Stomach (tissue), 9 donors: ENCODE results near the gene BAIAP2L2. TPM values are rescaled to one million over a fixed set of nuclear protein-coding genes. Genes with fewer than 3 reads are reported as not detected.
A peak's percentile ranks its signal among the peaks of the same experiment; 100 is the strongest.
"Not testable (repeated sequence)": the region's sequence is repeated elsewhere in the genome, so short reads cannot be mapped to it uniquely, and the experiment has no call there.

Source experiments
- DNase-seq, 2 donors: peaks; one replicate each; pipeline versions ENCODE4 v3.0.0 to v3.0.0-alpha.2; 2013 to 2019
- H3K27ac ChIP-seq, 5 donors: fragments of 200-600 bp in 4 of 5; sonication (generic) in 4 of 5; one replicate each; pipeline ENCODE4 v1.5.1; 2013 to 2019; ENCODE audit warnings: mild to moderate bottlenecking in 1 of 5, moderate library complexity in 1 of 5
- H3K27me3 ChIP-seq, 3 donors: fragments of 200-600 bp; sonication (generic); one replicate each; pipeline ENCODE4 v1.5.1; 2017 to 2019; ENCODE audit warnings: mixed run types in 1 of 3
- H3K36me3 ChIP-seq, 4 donors: fragments of 200-600 bp; sonication (generic); 1 replicate in 3 of 4; 2 replicates in 1 of 4; pipeline ENCODE4 v1.5.1; 2016 to 2019
- H3K4me1 ChIP-seq, 4 donors: fragments of 200-600 bp; sonication (generic); one replicate each; pipeline ENCODE4 v1.5.1; 2016 to 2019
- H3K4me3 ChIP-seq, 4 donors: fragments of 200-600 bp; sonication (generic) in 3 of 4; one replicate each; pipeline ENCODE4 v1.5.1; 2016 to 2019; ENCODE audit warnings: mild to moderate bottlenecking in 1 of 4
- H3K9me3 ChIP-seq, 4 donors: fragments of 200-600 bp; sonication (generic); one replicate each; pipeline ENCODE4 v1.5.1; 2016 to 2019
- CTCF ChIP-seq, 7 experiments: fragments of 450-650 bp in 4 of 7; fragments of 200-600 bp in 3 of 7; sonication (generic) in 3 of 7; IDR thresholded peaks; one replicate each; pipeline ENCODE4 v1.5.1; 2016 to 2019; ENCODE audit warnings: antibody characterized with exemption in 7 of 7, control low read depth in 2 of 7, mild to moderate bottlenecking in 1 of 7
- EP300 ChIP-seq: sonication (generic); formaldehyde crosslinking; IDR thresholded peaks from one replicate; pipeline ENCODE4 v1.6.1; 2017; ENCODE audit warnings: antibody characterized with exemption
- POLR2A ChIP-seq, 4 donors: fragments of 450-650 bp; IDR thresholded peaks; one replicate each; pipeline ENCODE4 v1.6.1; 2016; ENCODE audit warnings: antibody characterized with exemption in 4 of 4, control low read depth in 2 of 4, mild to moderate bottlenecking in 1 of 4, moderate library complexity in 1 of 4
- POLR2AphosphoS5 ChIP-seq, 3 donors: sonication (generic); formaldehyde crosslinking; IDR thresholded peaks; one replicate each; pipeline ENCODE4 v1.6.1; 2016; ENCODE audit warnings: antibody characterized with exemption in 3 of 3
- WGBS, 5 donors: extraction: QIAGEN DNeasy Blood & Tissue Kit in 3 of 5; methylation state at CpG; one replicate each; pipeline versions ENCODE4 v1.1.5 to v1.1.7; 2013 to 2018; 5-methylcytosine and 5-hydroxymethylcytosine counted together
- intact Hi-C: fragments of 100-400 bp; cut with DNase I; formaldehyde crosslinking; loops from one replicate; pipeline ENCODE4 v1.15.1; 2023; ENCODE audit warnings: low total_unique reads
- polyA plus RNA-seq, 3 donors: library from polyadenylated mRNA; stranded (reverse); fragments of 200-250 nt; gene quantifications; one replicate each; pipeline ENCODE4 v1.2.3, GENCODE V29; 2013
- total RNA-seq, 5 donors: library from RNA; depleted of rRNA; stranded (reverse); fragments of >200 nt; gene quantifications; one replicate each; pipeline versions ENCODE4 v1.1.0 to v1.2.3, GENCODE V29; 2014 to 2016
- donor health status: healthy with polysubstance abuse.
- donor health status: Bipolar disorder and iron deficiency.
- donor health status: healthy.

Gene BAIAP2L2
- total and polyA plus RNA-seq, 8 donors: 1.2 to 397 (median 5.4) TPM

- TF ChIP-seq CTCF (IDR thresholded peaks at IDR 0.05) (no peak), EP300 (no peak), POLR2A (IDR thresholded peaks at IDR 0.05) (no peak), POLR2AphosphoS5 (IDR thresholded peaks at IDR 0.05) (no peak)
- H3K4me1 ChIP-seq: no peaks in the 10 kb centered on the region
- no peak overlapping the region for H3K27ac ChIP-seq
- DNase-seq: peak in 1 of 2 donors; percentile 1
- 92 to 96% (median 94%) methylated on average over 16 to 21 of the region's 21 CpGs for WGBS, 5 donors
- no peaks in the 10 kb centered on the region for H3K27me3 ChIP-seq
- H3K9me3 ChIP-seq: no peaks in the 10 kb centered on the region
- intact Hi-C loops: no loop called here
- peaks cover 7 to 50% (median 36%) of the 10 kb centered on the region in 4 donors for H3K36me3 ChIP-seq
- H3K4me3 ChIP-seq: no peak overlapping the region
Measured at GRCh38 chr22:38124236-38124974, 13.9 kb upstream of the BAIAP2L2 start.

GRCh38 chr22:38122616-38123015 lies 12.1 kb upstream of the BAIAP2L2 start:
- no peak overlapping the region for H3K4me3 ChIP-seq
- no peaks in the 10 kb centered on the region for H3K27me3 ChIP-seq
- 74 to 85% (median 83%) methylated on average over 3 to 6 of the region's 6 CpGs for WGBS, 5 donors
- no peak overlapping the region for H3K27ac ChIP-seq
- intact Hi-C loops: no loop called here
- no peaks in the 10 kb centered on the region for H3K4me1 ChIP-seq
- no peaks in the 10 kb centered on the region for H3K9me3 ChIP-seq
- DNase-seq: peak in 1 of 2 donors; percentile 2
- no peak for TF ChIP-seq CTCF (IDR thresholded peaks at IDR 0.05)
- TF ChIP-seq EP300: no peak
- no peak for TF ChIP-seq POLR2AphosphoS5 (IDR thresholded peaks at IDR 0.05)
- TF ChIP-seq POLR2A (IDR thresholded peaks at IDR 0.05): no peak
- peaks cover 0 to 32% (median 21%) of the 10 kb centered on the region in 4 donors for H3K36me3 ChIP-seq

GRCh38 chr22:38120359-38121110 lies 10.1 kb upstream of the BAIAP2L2 start:
- Histone ChIP-seq H3K4me3 (no peak overlapping the region), H3K27me3 (no peaks in the 10 kb centered on the region), H3K27ac (no peak overlapping the region), H3K4me1 (no peaks in the 10 kb centered on the region), H3K36me3 (peaks cover 0 to 19% (median 8%) of the 10 kb centered on the region in 4 donors), H3K9me3 (no peaks in the 10 kb centered on the region)
- intact Hi-C loops: no loop called here
- WGBS, 5 donors: 74 to 86% (median 77%) methylated on average over 14 to 28 of the region's 28 CpGs
- TF ChIP-seq POLR2A (IDR thresholded peaks at IDR 0.05) (no peak), CTCF (IDR thresholded peaks at IDR 0.05) (no peak), POLR2AphosphoS5 (IDR thresholded peaks at IDR 0.05) (no peak)
- DNase-seq: peak in 1 of 2 donors; percentile 39

- H3K27ac ChIP-seq, H3K4me1 ChIP-seq, DNase-seq, H3K9me3 ChIP-seq, H3K4me3 ChIP-seq, H3K27me3 ChIP-seq, intact Hi-C loops: not testable (repeated sequence)
- WGBS, 5 donors: 88 to 96% (median 90%) methylated on average over 2 of the region's 2 CpGs
- H3K36me3 ChIP-seq: peaks cover 0 to 16% (median 7%) of the 10 kb centered on the region in 4 donors
Measured at GRCh38 chr22:38118747-38119146, 8.3 kb upstream of the BAIAP2L2 start.
